Cardiac fibroblast (primary cell): ENCODE data around the gene CNTNAP2.

ENCODE experiments used
- DNase-seq, 2 donors: peaks; one replicate each; pipeline versions ENCODE4 v3.0.0 to v3.0.0-alpha.2; 2010; ENCODE audit warnings: low read depth in 2 of 2
- H3K4me3 ChIP-seq, 2 donors: replicated peaks in 1 of 2; 1 replicate in 1 of 2; 2 replicates in 1 of 2; pipeline ENCODE4 v1.5.1; 2011; ENCODE audit warnings: low read depth in 2 of 2, low read length in 2 of 2, mild to moderate bottlenecking in 2 of 2, moderate library complexity in 1 of 2
- CTCF ChIP-seq: IDR thresholded peaks from one replicate; pipeline ENCODE4 v1.5.1; 2011; ENCODE audit warnings: low read depth, mild to moderate bottlenecking, low read length, inconsistent platforms

The CNTNAP2 gene

GRCh38 chr7:147060070-147060469, 943.5 kb downstream of the CNTNAP2 start:
- no peak for TF ChIP-seq CTCF
- DNase-seq = no peak
- no peak overlapping the region for H3K4me3 ChIP-seq

GRCh38 chr7:147062897-147063296, 946.3 kb downstream of the CNTNAP2 start:
- H3K4me3 ChIP-seq = no peak overlapping the region

GRCh38 chr7:147068842-147069241, 952.2 kb downstream of the CNTNAP2 start:
- no peak for DNase-seq
- TF ChIP-seq CTCF = no peak
- no peak overlapping the region for H3K4me3 ChIP-seq

More at GRCh38 chr7:147062897-147063296, 946.3 kb downstream of the CNTNAP2 start:
- TF ChIP-seq CTCF = no peak
- no peak for DNase-seq

GRCh38 chr7:147069771-147070170, 953.2 kb downstream of the CNTNAP2 start:
- no peak for TF ChIP-seq CTCF
- H3K4me3 ChIP-seq = no peak overlapping the region
- no peak for DNase-seq

- H3K4me3 ChIP-seq = no peak overlapping the region
- no peak for DNase-seq
- no peak for TF ChIP-seq CTCF
Measured at GRCh38 chr7:147070886-147071285, 954.3 kb downstream of the CNTNAP2 start.

GRCh38 chr7:147071536-147071935, 954.9 kb downstream of the CNTNAP2 start:
- TF ChIP-seq CTCF = no peak
- no peak for DNase-seq

GRCh38 chr7:147078312-147078711, 961.7 kb downstream of the CNTNAP2 start:
- H3K4me3 ChIP-seq = no peak overlapping the region
- no peak for TF ChIP-seq CTCF
- DNase-seq = no peak

More at GRCh38 chr7:147071536-147071935, 954.9 kb downstream of the CNTNAP2 start:
- H3K4me3 ChIP-seq = no peak overlapping the region
